ENCODE results near the gene ANKRD1.

- TF ChIP-seq SP1 (IDR thresholded peaks at IDR 0.05) (no peak), SUZ12 (IDR thresholded peaks at IDR 0.05) (no peak), FOXA1 (IDR thresholded peaks at IDR 0.05) (no peak), BHLHE40 (IDR thresholded peaks at IDR 0.05; ENCODE audit: borderline replicate concordance) (no peak), FOXM1 (IDR thresholded peaks at IDR 0.05; ENCODE audit: borderline replicate concordance) (no peak), LEF1 (IDR thresholded peaks at IDR 0.05; ENCODE audit: borderline replicate concordance) (no peak), HDGF (IDR thresholded peaks at IDR 0.05; ENCODE audit: borderline replicate concordance) (no peak), TARDBP (IDR thresholded peaks at IDR 0.05) (no peak), ELF4 (IDR thresholded peaks at IDR 0.05) (no peak), FOXK2 (IDR thresholded peaks at IDR 0.05) (no peak), PKNOX1 (IDR thresholded peaks at IDR 0.05) (no peak), ARNT (IDR thresholded peaks at IDR 0.05) (no peak), NFRKB (IDR thresholded peaks at IDR 0.05) (no peak)
Measured at GRCh38 chr10:90912854-90913479, 7.9 kb downstream of the ANKRD1 start.

Measured in HEK293T (cell line).